Esophagus muscularis mucosa (tissue), 4 donors: ENCODE measurements around the gene TENM4. TPM values are rescaled to one million over a fixed set of nuclear protein-coding genes. Genes with fewer than 3 reads are reported as not detected.

ENCODE experiments used
- DNase-seq: peaks from one replicate; pipeline ENCODE4 v3.0.0-alpha.2; 2017; ENCODE audit errors: extremely low spot score
- H3K27ac ChIP-seq, 4 donors: fragments of 200-600 bp; sonication (generic); replicated peaks in 1 of 4; 1 replicate in 3 of 4; 2 replicates in 1 of 4; pipeline ENCODE4 v1.5.1; 2016 to 2019; ENCODE audit warnings: mild to moderate bottlenecking in 1 of 4
- H3K27me3 ChIP-seq, 4 donors: fragments of 200-600 bp; sonication (generic); one replicate each; pipeline versions ENCODE4 v1.5.1 to v1.6.0; 2016 to 2019
- H3K36me3 ChIP-seq, 4 donors: fragments of 200-600 bp; sonication (generic); one replicate each; pipeline ENCODE4 v1.5.1; 2016 to 2019
- H3K4me1 ChIP-seq, 4 donors: fragments of 200-600 bp; sonication (generic); one replicate each; pipeline ENCODE4 v1.5.1; 2016 to 2019
- H3K4me3 ChIP-seq, 4 donors: fragments of 200-600 bp; sonication (generic); 1 replicate in 2 of 4; 2 replicates in 2 of 4; pipeline ENCODE4 v1.5.1; 2016 to 2019; ENCODE audit warnings: mild to moderate bottlenecking in 4 of 4, moderate library complexity in 1 of 4
- H3K9me3 ChIP-seq, 4 donors: fragments of 200-600 bp; sonication (generic); 1 replicate in 3 of 4; 2 replicates in 1 of 4; pipeline ENCODE4 v1.5.1; 2016 to 2019
- CTCF ChIP-seq, 3 experiments: fragments of 200-600 bp in 2 of 3; fragments of 450-650 bp in 1 of 3; sonication (generic) in 2 of 3; IDR thresholded peaks; one replicate each; pipeline ENCODE4 v1.5.1; 2017 to 2019; ENCODE audit warnings: antibody characterized with exemption in 3 of 3, mild to moderate bottlenecking in 2 of 3, moderate library complexity in 1 of 3
- EP300 ChIP-seq: sonication (generic); formaldehyde crosslinking; IDR thresholded peaks from one replicate; pipeline ENCODE4 v1.6.1; 2017; ENCODE audit warnings: antibody characterized with exemption
- POLR2A ChIP-seq: fragments of 450-650 bp; IDR thresholded peaks from one replicate; pipeline ENCODE4 v1.6.1; 2017; ENCODE audit warnings: antibody characterized with exemption, moderate library complexity, mild to moderate bottlenecking, low read depth
- POLR2AphosphoS5 ChIP-seq, 2 donors: sonication (generic); formaldehyde crosslinking; IDR thresholded peaks; one replicate each; pipeline ENCODE4 v1.6.1; 2017; ENCODE audit warnings: antibody characterized with exemption in 2 of 2
- WGBS: methylation state at CpG from one replicate; pipeline ENCODE4 v1.1.5; 2018; 5-methylcytosine and 5-hydroxymethylcytosine counted together
- intact Hi-C: fragments of 100-400 bp; cut with DNase I; formaldehyde crosslinking; loops from one replicate; pipeline ENCODE4 v1.15.1; 2023
- total RNA-seq, 4 donors: library from RNA; depleted of rRNA; stranded (reverse); fragments of >200 nt; gene quantifications; one replicate each; pipeline versions ENCODE4 v1.1.0 to v1.2.1, GENCODE V29; 2016

The TENM4 gene
- total RNA-seq, 4 donors from 2014 or later: 4.1 to 9.6 (median 8.0) TPM

- H3K27ac ChIP-seq: no peak overlapping the region
- no peaks in the 10 kb centered on the region for H3K36me3 ChIP-seq
- intact Hi-C loops: no loop called here
- H3K9me3 ChIP-seq: no peaks in the 10 kb centered on the region
- TF ChIP-seq POLR2AphosphoS5 (IDR thresholded peaks at IDR 0.05) (no peak), POLR2A (no peak), CTCF (IDR thresholded peaks at IDR 0.05) (no peak), EP300 (no peak)
- WGBS: 27% methylated on average over 2 of the region's 2 CpGs
- H3K4me1 ChIP-seq: peaks cover 0 to 5% (median 4%) of the 10 kb centered on the region in 4 donors
- H3K27me3 ChIP-seq: no peaks in the 10 kb centered on the region
- H3K4me3 ChIP-seq: no peak overlapping the region
- DNase-seq: no peak
These were observed 49.9 kb downstream of the TENM4 start for GRCh38 chr11:79390923-79391322.

GRCh38 chr11:79390477-79390876 is 50.4 kb downstream of the TENM4 start:
- H3K9me3 ChIP-seq: no peaks in the 10 kb centered on the region
- H3K27ac ChIP-seq: no peak overlapping the region
- no peaks in the 10 kb centered on the region for H3K27me3 ChIP-seq
- no peak for DNase-seq
- WGBS: 96% methylated on average over 2 of the region's 2 CpGs
- intact Hi-C loops: no loop called here
- no peak overlapping the region for H3K4me3 ChIP-seq
- peaks cover 0 to 5% (median 4%) of the 10 kb centered on the region in 4 donors for H3K4me1 ChIP-seq
- TF ChIP-seq POLR2AphosphoS5 (IDR thresholded peaks at IDR 0.05) (no peak), EP300 (no peak), CTCF (IDR thresholded peaks at IDR 0.05) (no peak), POLR2A (no peak)
- no peaks in the 10 kb centered on the region for H3K36me3 ChIP-seq

GRCh38 chr11:79388201-79388600 is 52.6 kb downstream of the TENM4 start:
- TF ChIP-seq CTCF (IDR thresholded peaks at IDR 0.05) (no peak), POLR2AphosphoS5 (IDR thresholded peaks at IDR 0.05) (no peak), EP300 (no peak), POLR2A (no peak)
- H3K27ac ChIP-seq: no peak overlapping the region
- WGBS: 94% methylated on average over 2 of the region's 2 CpGs
- no peaks in the 10 kb centered on the region for H3K36me3 ChIP-seq
- no peaks in the 10 kb centered on the region for H3K9me3 ChIP-seq
- intact Hi-C loops: no loop called here
- peaks cover 0 to 5% (median 4%) of the 10 kb centered on the region in 4 donors for H3K4me1 ChIP-seq
- no peaks in the 10 kb centered on the region for H3K27me3 ChIP-seq
- no peak overlapping the region for H3K4me3 ChIP-seq
- DNase-seq: no peak

- WGBS: 80% methylated on average over 3 of the region's 3 CpGs
- Histone ChIP-seq H3K36me3 (no peaks in the 10 kb centered on the region), H3K4me3 (no peak overlapping the region), H3K9me3 (no peaks in the 10 kb centered on the region), H3K27ac (no peak overlapping the region), H3K4me1 (no peaks in the 10 kb centered on the region), H3K27me3 (no peaks in the 10 kb centered on the region)
- no peak for DNase-seq
- TF ChIP-seq POLR2A (no peak), CTCF (IDR thresholded peaks at IDR 0.05) (no peak), POLR2AphosphoS5 (IDR thresholded peaks at IDR 0.05) (no peak), EP300 (no peak)
- intact Hi-C loops: no loop called here
These were observed 57.0 kb downstream of the TENM4 start for GRCh38 chr11:79383874-79384273.

- H3K36me3 ChIP-seq: no peaks in the 10 kb centered on the region
- intact Hi-C loops: no loop called here
- peaks cover 0 to under 1% (median 0%) of the 10 kb centered on the region in 4 donors for H3K9me3 ChIP-seq
- DNase-seq: no peak
- H3K4me3 ChIP-seq: no peak overlapping the region
- WGBS: 71% methylated on average over 6 of the region's 6 CpGs
- no peaks in the 10 kb centered on the region for H3K4me1 ChIP-seq
- H3K27me3 ChIP-seq: no peaks in the 10 kb centered on the region
- TF ChIP-seq EP300 (no peak), CTCF (IDR thresholded peaks at IDR 0.05) (no peak), POLR2A (no peak), POLR2AphosphoS5 (IDR thresholded peaks at IDR 0.05) (no peak)
- H3K27ac ChIP-seq: no peak overlapping the region
These were observed 58.4 kb downstream of the TENM4 start for GRCh38 chr11:79382301-79383050.
